GM12878 (cell line): ENCODE results near the gene PERM1.

Source experiments
- BMI1 ChIP-seq: fragments of 450-650 bp; IDR thresholded peaks from 2 replicates; pipeline ENCODE4 v1.6.1; 2016; ENCODE audit warnings: mild to moderate bottlenecking, moderate library complexity, borderline replicate concordance
- CHD4 ChIP-seq: fragments of 200-600 bp; sonication (generic); IDR thresholded peaks from 2 replicates; pipeline ENCODE4 v1.6.1; 2016; ENCODE audit warnings: mild to moderate bottlenecking
- EGR1 ChIP-seq, 2 experiments: IDR thresholded peaks; 1 replicate in 1 of 2; 2 replicates in 1 of 2; pipeline ENCODE4 v1.6.1; 2011 to 2012; ENCODE audit warnings: low read depth in 2 of 2, low read length in 2 of 2, borderline replicate concordance in 1 of 2, mild to moderate bottlenecking in 1 of 2, moderate library complexity in 1 of 2
- ETV6 ChIP-seq, 2 experiments: fragments of 450-650 bp in 1 of 2; IDR thresholded peaks in 1 of 2; conservative IDR thresholded peaks in 1 of 2; 2 replicates each; pipeline ENCODE4 v1.6.1; 2014; ENCODE audit warnings: antibody characterized with exemption in 1 of 2, borderline replicate concordance in 1 of 2, low read depth in 1 of 2, mild to moderate bottlenecking in 1 of 2, moderate library complexity in 1 of 2
- HDAC6 ChIP-seq: fragments of 200-600 bp; sonication (generic); IDR thresholded peaks from one replicate; pipeline ENCODE4 v1.8.0; 2017; ENCODE audit warnings: antibody characterized with exemption; ENCODE audit not compliant: unreplicated experiment
- HDGF ChIP-seq: fragments of 450-650 bp; IDR thresholded peaks from 2 replicates; pipeline ENCODE4 v1.6.1; 2016; ENCODE audit warnings: antibody characterized with exemption
- IRF3 ChIP-seq: fragments of 450-650 bp; IDR thresholded peaks from 2 replicates; pipeline ENCODE4 v1.6.1; 2014; ENCODE audit warnings: mild to moderate bottlenecking
- MEF2A ChIP-seq: IDR thresholded peaks from 2 replicates; pipeline ENCODE4 v1.6.1; 2011; ENCODE audit warnings: low read depth, mild to moderate bottlenecking, low read length, moderate library complexity; ENCODE audit not compliant: insufficient read depth
- TF ChIP-seq, protein P1 (sequence below), 3 experiments: IDR thresholded peaks in 2 of 3; conservative IDR thresholded peaks in 1 of 3; 2 replicates each; pipeline ENCODE4 v1.5.1; 2011; ENCODE audit warnings: low read depth in 3 of 3, low read length in 3 of 3, mild to moderate bottlenecking in 3 of 3, control low read depth in 2 of 3, moderate library complexity in 2 of 3, inconsistent platforms in 1 of 3, mixed read lengths in 1 of 3; ENCODE audit not compliant: control insufficient read depth in 2 of 3, insufficient read depth in 1 of 3; ENCODE audit errors: extremely low read depth in 1 of 3
- TF ChIP-seq, protein P2 (sequence below): IDR thresholded peaks from 2 replicates; pipeline ENCODE4 v1.6.1; 2011; ENCODE audit warnings: low read depth, mild to moderate bottlenecking, low read length, moderate library complexity, borderline replicate concordance; ENCODE audit errors: extremely low read depth
- TF ChIP-seq, protein P3 (sequence below): IDR thresholded peaks from 2 replicates; pipeline ENCODE4 v1.6.1; 2011; ENCODE audit warnings: borderline replicate concordance, low read depth, mild to moderate bottlenecking, moderate library complexity, mixed read lengths, low read length; ENCODE audit not compliant: insufficient read depth; ENCODE audit errors: extremely low read length

DNA sequence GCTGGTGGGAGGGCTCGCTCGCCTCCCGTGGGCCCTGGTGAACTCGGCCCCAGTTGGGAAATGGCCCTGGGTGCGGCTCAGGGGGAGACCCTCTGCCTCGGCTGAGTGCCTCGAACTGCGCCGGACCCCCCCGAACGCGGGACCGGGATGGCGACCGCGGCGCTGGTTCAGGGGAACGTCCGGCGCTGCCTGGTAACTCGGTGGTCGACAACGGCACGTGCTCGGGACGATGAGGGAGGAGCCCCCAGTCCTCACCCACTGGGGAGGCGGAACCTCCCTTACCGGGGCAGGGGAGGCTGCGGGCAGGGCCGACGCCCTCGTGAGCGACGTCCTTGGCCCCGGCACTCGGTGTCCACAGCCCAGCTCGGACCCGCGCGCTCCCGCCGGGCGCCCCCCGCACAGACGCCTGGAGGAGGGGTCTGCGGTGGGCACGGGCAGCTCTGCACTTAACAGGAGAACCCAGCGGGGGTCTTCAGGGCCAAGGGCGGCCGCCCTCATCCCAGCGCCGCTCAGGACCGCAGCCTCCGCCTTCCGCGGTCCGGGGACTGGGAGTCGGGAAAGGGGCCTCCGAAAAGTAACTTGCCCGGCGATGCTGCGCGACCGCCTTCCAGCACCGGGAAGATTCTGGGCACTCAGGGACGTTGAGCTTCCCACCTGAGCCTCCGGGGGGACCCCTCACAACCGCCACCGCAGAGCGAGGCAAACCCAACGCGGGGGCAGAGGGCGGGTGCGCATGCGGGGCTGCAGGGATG lies 16.3 kb upstream of the PERM1 start:
- TF ChIP-seq, protein P1, sequence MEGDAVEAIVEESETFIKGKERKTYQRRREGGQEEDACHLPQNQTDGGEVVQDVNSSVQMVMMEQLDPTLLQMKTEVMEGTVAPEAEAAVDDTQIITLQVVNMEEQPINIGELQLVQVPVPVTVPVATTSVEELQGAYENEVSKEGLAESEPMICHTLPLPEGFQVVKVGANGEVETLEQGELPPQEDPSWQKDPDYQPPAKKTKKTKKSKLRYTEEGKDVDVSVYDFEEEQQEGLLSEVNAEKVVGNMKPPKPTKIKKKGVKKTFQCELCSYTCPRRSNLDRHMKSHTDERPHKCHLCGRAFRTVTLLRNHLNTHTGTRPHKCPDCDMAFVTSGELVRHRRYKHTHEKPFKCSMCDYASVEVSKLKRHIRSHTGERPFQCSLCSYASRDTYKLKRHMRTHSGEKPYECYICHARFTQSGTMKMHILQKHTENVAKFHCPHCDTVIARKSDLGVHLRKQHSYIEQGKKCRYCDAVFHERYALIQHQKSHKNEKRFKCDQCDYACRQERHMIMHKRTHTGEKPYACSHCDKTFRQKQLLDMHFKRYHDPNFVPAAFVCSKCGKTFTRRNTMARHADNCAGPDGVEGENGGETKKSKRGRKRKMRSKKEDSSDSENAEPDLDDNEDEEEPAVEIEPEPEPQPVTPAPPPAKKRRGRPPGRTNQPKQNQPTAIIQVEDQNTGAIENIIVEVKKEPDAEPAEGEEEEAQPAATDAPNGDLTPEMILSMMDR (IDR thresholded peaks at IDR 0.05 in 2 of 3, conservative IDR thresholded peaks at IDR 0.05 in 1 of 3; ENCODE audit: control insufficient read depth in 2 of 3, extremely low read depth in 1 of 3, insufficient read depth in 1 of 3, low read depth in 3 of 3, low read length in 3 of 3): no peak
- TF ChIP-seq ETV6 (conservative IDR thresholded peaks at IDR 0.05 in 1 of 2, IDR thresholded peaks at IDR 0.05 in 1 of 2; ENCODE audit: borderline replicate concordance in 1 of 2, low read depth in 1 of 2): no peak
- no peak for TF ChIP-seq MEF2A
- no peak for TF ChIP-seq IRF3
- no peak for TF ChIP-seq CHD4
- TF ChIP-seq EGR1 (IDR thresholded peaks at IDR 0.05; ENCODE audit: borderline replicate concordance in 1 of 2, low read depth in 2 of 2, low read length in 2 of 2): no peak
- TF ChIP-seq, protein P2, sequence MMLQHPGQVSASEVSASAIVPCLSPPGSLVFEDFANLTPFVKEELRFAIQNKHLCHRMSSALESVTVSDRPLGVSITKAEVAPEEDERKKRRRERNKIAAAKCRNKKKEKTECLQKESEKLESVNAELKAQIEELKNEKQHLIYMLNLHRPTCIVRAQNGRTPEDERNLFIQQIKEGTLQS: no peak
- TF ChIP-seq, protein P3, sequence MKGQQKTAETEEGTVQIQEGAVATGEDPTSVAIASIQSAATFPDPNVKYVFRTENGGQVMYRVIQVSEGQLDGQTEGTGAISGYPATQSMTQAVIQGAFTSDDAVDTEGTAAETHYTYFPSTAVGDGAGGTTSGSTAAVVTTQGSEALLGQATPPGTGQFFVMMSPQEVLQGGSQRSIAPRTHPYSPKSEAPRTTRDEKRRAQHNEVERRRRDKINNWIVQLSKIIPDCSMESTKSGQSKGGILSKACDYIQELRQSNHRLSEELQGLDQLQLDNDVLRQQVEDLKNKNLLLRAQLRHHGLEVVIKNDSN: no peak
- TF ChIP-seq BMI1: no peak
- no peak for TF ChIP-seq HDAC6
- TF ChIP-seq HDGF: no peak
